GM12865 (cell line): ENCODE data around the gene IL37.
"Not testable (repeated sequence)": the region's sequence is repeated elsewhere in the genome, so short reads cannot be mapped to it uniquely, and the experiment has no call there.

ENCODE experiments used
- DNase-seq: peaks from one replicate; pipeline ENCODE4 v3.0.0; 2010; ENCODE audit warnings: low read depth
- H3K4me3 ChIP-seq: 2 replicates; pipeline ENCODE4 v1.5.1; 2011; ENCODE audit warnings: mild to moderate bottlenecking, low read depth, low read length, control low read depth
- CTCF ChIP-seq: IDR thresholded peaks from 2 replicates; pipeline ENCODE4 v1.5.1; 2011; ENCODE audit warnings: low read length, control low read depth, low read depth, inconsistent platforms; ENCODE audit not compliant: insufficient read depth; ENCODE audit errors: missing control alignments

Gene IL37

GRCh38 chr2:112904883-112905282 is 6.1 kb upstream of the IL37 start:
- DNase-seq, result no peak
- TF ChIP-seq CTCF, result no peak
- H3K4me3 ChIP-seq, result no peak overlapping the region

- DNase-seq, result no peak
- TF ChIP-seq CTCF, result no peak
- no peak overlapping the region for H3K4me3 ChIP-seq
These were observed 4.7 kb upstream of the IL37 start for GRCh38 chr2:112906276-112906675.

- DNase-seq, result no peak
- no peak for TF ChIP-seq CTCF
- H3K4me3 ChIP-seq, result no peak overlapping the region
These were observed 3.7 kb upstream of the IL37 start for GRCh38 chr2:112907001-112907949.

GRCh38 chr2:112908559-112908958 is 2.4 kb upstream of the IL37 start:
- DNase-seq, result not testable (repeated sequence)

GRCh38 chr2:112910219-112910618 is 746 bp upstream of the IL37 start:
- no peak overlapping the region for H3K4me3 ChIP-seq

More at GRCh38 chr2:112908559-112908958, 2.4 kb upstream of the IL37 start:
- not testable (repeated sequence) for H3K4me3 ChIP-seq

GRCh38 chr2:112912403-112912802 is 1.4 kb downstream of the IL37 start:
- no peak for TF ChIP-seq CTCF
- no peak for DNase-seq
- H3K4me3 ChIP-seq, result no peak overlapping the region

More at GRCh38 chr2:112910219-112910618, 746 bp upstream of the IL37 start:
- TF ChIP-seq CTCF, result no peak
- DNase-seq, result no peak

GRCh38 chr2:112915300-112916144 is 4.6 kb downstream of the IL37 start:
- no peak overlapping the region for H3K4me3 ChIP-seq
- no peak for DNase-seq
- no peak for TF ChIP-seq CTCF
